Germinal center (tissue), 1 donor: ENCODE measurements around the gene TBC1D28.
A peak's percentile ranks its signal among the peaks of the same experiment; 100 is the strongest.
"Not testable (repeated sequence)": the region's sequence is repeated elsewhere in the genome, so short reads cannot be mapped to it uniquely, and the experiment has no call there.

Source experiments
- DNase-seq: peaks from one replicate; pipeline ENCODE4 v3.0.0; 2012; ENCODE audit warnings: mixed read lengths, low spot score

Gene TBC1D28

GRCh38 chr17:18644291-18644690 is at the start of gene TBC1D28:
TBC1D28 (minus strand) TSS chr17:18644391; CDS start chr17:18641352, 3,039 bp downstream.
- DNase-seq = not testable (repeated sequence)

- DNase-seq = not testable (repeated sequence)
These were observed 38.5 kb upstream of the TBC1D28 start for GRCh38 chr17:18682668-18683067.

- DNase-seq = peak; percentile 67
These were observed 37.8 kb upstream of the TBC1D28 start, which contains the start of gene FOXO3B for GRCh38 chr17:18681767-18682571. FOXO3B (minus strand) TSS chr17:18682314; CDS start chr17:18681651, 663 bp downstream.

GRCh38 chr17:18677381-18677780 is 33.2 kb upstream of the TBC1D28 start:
- not testable (repeated sequence) for DNase-seq

GRCh38 chr17:18676928-18677327 is 32.7 kb upstream of the TBC1D28 start:
- not testable (repeated sequence) for DNase-seq

- DNase-seq = not testable (repeated sequence)
These were observed 28.4 kb upstream of the TBC1D28 start for GRCh38 chr17:18672395-18673227.

GRCh38 chr17:18668625-18669024 is 24.4 kb upstream of the TBC1D28 start:
- DNase-seq = not testable (repeated sequence)

GRCh38 chr17:18667535-18667934 is 23.3 kb upstream of the TBC1D28 start:
- not testable (repeated sequence) for DNase-seq

- not testable (repeated sequence) for DNase-seq
These were observed 22.1 kb upstream of the TBC1D28 start for GRCh38 chr17:18666326-18666725.

- DNase-seq = not testable (repeated sequence)
These were observed 17.9 kb upstream of the TBC1D28 start for GRCh38 chr17:18661924-18662624.

- not testable (repeated sequence) for DNase-seq
These were observed 5.9 kb upstream of the TBC1D28 start for GRCh38 chr17:18650094-18650493.

GRCh38 chr17:18643124-18643523 is 1.1 kb downstream of the TBC1D28 start:
- DNase-seq = not testable (repeated sequence)

- DNase-seq = not testable (repeated sequence)
These were observed 5.8 kb downstream of the TBC1D28 start for GRCh38 chr17:18638357-18638756.

GRCh38 chr17:18636237-18636636 is 8.0 kb downstream of the TBC1D28 start:
- DNase-seq = not testable (repeated sequence)

GRCh38 chr17:18635773-18636172 is 8.4 kb downstream of the TBC1D28 start:
- DNase-seq = not testable (repeated sequence)

GRCh38 chr17:18634550-18635263 is 9.5 kb downstream of the TBC1D28 start:
- DNase-seq = not testable (repeated sequence)

GRCh38 chr17:18626152-18626870 is 17.9 kb downstream of the TBC1D28 start:
- no peak for DNase-seq

- peak; percentile 52 for DNase-seq
These were observed 18.6 kb downstream of the TBC1D28 start for GRCh38 chr17:18625509-18626104.

- not testable (repeated sequence) for DNase-seq
These were observed 19.2 kb downstream of the TBC1D28 start for GRCh38 chr17:18624862-18625501.

- not testable (repeated sequence) for DNase-seq
These were observed 26.6 kb downstream of the TBC1D28 start for GRCh38 chr17:18617613-18618012.
